Glutamatergic neuron (in vitro differentiated cells): ENCODE data around the gene CHD6. TPM values are rescaled to one million over a fixed set of nuclear protein-coding genes. Genes with fewer than 3 reads are reported as not detected.
"Not testable (repeated sequence)": the region's sequence is repeated elsewhere in the genome, so short reads cannot be mapped to it uniquely, and the experiment has no call there.

ENCODE experiments used
- DNase-seq: peaks from one replicate; pipeline ENCODE4 v3.0.0; 2022
- H3K27ac Mint-ChIP-seq: one replicate; pipeline ENCODE4 v1.8.0; 2020; ENCODE audit warnings: mild to moderate bottlenecking, mixed read lengths, inconsistent platforms; ENCODE audit not compliant: unreplicated experiment
- H3K27me3 Mint-ChIP-seq: one replicate; pipeline ENCODE4 v1.8.0; 2020; ENCODE audit warnings: mild to moderate bottlenecking, moderate library complexity, mixed read lengths, inconsistent platforms; ENCODE audit not compliant: unreplicated experiment
- H3K36me3 Mint-ChIP-seq: one replicate; pipeline ENCODE4 v1.8.0; 2020; ENCODE audit warnings: mild to moderate bottlenecking, mixed read lengths, inconsistent platforms; ENCODE audit not compliant: unreplicated experiment
- H3K4me1 Mint-ChIP-seq: one replicate; pipeline ENCODE4 v1.8.0; 2020; ENCODE audit warnings: mild to moderate bottlenecking, low read depth, mixed read lengths, inconsistent platforms; ENCODE audit not compliant: unreplicated experiment
- H3K4me3 Mint-ChIP-seq: one replicate; pipeline ENCODE4 v1.8.0; 2020; ENCODE audit warnings: mild to moderate bottlenecking, mixed read lengths, inconsistent platforms; ENCODE audit not compliant: unreplicated experiment
- H3K9me3 Mint-ChIP-seq: one replicate; pipeline ENCODE4 v1.8.0; 2020; ENCODE audit warnings: mild to moderate bottlenecking, moderate library complexity, mixed read lengths, inconsistent platforms; ENCODE audit not compliant: unreplicated experiment
- total RNA-seq: library from RNA; stranded (reverse); fragmentation: NEBNext Ultra II Directional; extraction: Animal tissue kit (Norgen Biotek cat#: 25700); gene quantifications from one replicate; pipeline ENCODE4 v1.2.1, GENCODE V29; 2021; ENCODE audit not compliant: unreplicated experiment
- TF ChIP-seq, protein P1 (sequence below): fragments of 200-600 bp; sonication (generic); IDR thresholded peaks from one replicate; pipeline ENCODE4 v1.5.0; 2021; ENCODE audit not compliant: partially characterized antibody, unreplicated experiment

The CHD6 gene
- total RNA-seq, 1 donor from 2014 or later, result 85.6 TPM

DNA sequence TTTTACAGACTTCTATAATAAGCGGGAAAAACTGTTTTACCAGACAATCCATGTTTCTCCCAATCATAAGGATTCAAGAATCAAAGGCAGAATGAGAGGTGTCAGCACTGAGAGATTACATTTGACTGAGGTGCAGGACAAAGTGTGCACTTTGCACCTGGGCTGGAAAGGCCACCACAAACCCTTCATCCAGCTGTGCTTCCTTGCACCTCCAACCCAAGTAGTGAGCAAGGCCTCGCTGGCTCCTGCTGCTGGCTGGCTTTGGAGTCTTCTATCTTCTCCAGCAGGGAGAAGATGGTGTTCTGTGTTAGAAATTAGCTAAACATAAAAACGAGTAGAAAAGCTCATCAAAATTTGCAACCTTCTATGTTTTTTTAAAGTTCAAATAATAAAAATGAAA lies 77.7 kb downstream of the CHD6 start:
- no peaks in the 10 kb centered on the region for H3K36me3 Mint-ChIP-seq
- H3K9me3 Mint-ChIP-seq, result peaks cover 4% of the 10 kb centered on the region
- peaks cover 5% of the 10 kb centered on the region for H3K4me1 Mint-ChIP-seq
- H3K27ac Mint-ChIP-seq, result no peak overlapping the region
- no peak overlapping the region for H3K4me3 Mint-ChIP-seq
- DNase-seq, result no peak
- no peaks in the 10 kb centered on the region for H3K27me3 Mint-ChIP-seq
- TF ChIP-seq, protein P1, sequence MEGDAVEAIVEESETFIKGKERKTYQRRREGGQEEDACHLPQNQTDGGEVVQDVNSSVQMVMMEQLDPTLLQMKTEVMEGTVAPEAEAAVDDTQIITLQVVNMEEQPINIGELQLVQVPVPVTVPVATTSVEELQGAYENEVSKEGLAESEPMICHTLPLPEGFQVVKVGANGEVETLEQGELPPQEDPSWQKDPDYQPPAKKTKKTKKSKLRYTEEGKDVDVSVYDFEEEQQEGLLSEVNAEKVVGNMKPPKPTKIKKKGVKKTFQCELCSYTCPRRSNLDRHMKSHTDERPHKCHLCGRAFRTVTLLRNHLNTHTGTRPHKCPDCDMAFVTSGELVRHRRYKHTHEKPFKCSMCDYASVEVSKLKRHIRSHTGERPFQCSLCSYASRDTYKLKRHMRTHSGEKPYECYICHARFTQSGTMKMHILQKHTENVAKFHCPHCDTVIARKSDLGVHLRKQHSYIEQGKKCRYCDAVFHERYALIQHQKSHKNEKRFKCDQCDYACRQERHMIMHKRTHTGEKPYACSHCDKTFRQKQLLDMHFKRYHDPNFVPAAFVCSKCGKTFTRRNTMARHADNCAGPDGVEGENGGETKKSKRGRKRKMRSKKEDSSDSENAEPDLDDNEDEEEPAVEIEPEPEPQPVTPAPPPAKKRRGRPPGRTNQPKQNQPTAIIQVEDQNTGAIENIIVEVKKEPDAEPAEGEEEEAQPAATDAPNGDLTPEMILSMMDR, result no peak

DNA sequence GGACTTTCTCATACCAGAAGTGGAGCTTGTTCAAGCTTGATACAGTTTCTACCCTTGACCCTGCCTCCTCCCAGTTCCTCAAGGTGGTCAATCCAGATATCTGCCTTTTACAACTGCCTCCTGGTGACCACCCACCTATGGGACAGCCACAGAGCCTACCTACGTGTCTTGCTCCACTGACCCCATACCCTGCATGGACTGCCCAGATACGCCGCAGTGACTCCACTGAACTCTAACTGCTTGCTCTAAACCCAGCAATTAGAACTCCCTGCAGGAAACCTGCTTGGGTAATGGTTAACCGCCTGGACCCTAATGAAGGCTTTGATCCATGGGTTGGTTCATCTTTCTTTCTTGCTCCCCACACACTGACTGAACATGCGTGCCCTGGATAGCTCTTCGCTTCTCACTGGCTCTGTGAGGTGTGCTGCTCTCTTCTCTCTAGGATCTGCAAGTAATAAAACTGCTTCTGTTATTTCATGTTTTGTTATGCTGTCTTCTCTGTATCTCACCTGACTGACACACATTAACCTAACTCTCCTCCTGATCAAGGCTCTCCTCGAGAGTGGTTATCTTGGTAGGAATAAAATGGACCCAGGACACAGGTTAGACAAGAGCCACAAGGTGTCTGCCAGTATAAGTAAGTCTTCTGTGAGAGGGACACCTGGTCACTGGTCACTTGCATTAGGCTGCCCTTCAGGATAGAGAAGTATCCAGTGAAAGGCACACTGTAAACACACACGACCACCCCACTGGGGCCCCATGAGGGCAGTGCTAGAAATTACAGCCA lies 79.2 kb downstream of the CHD6 start:
- H3K9me3 Mint-ChIP-seq, result peaks cover 4% of the 10 kb centered on the region
- H3K4me3 Mint-ChIP-seq, result no peak overlapping the region
- no peak overlapping the region for H3K27ac Mint-ChIP-seq
- no peaks in the 10 kb centered on the region for H3K27me3 Mint-ChIP-seq
- H3K36me3 Mint-ChIP-seq, result no peaks in the 10 kb centered on the region
- peaks cover 1% of the 10 kb centered on the region for H3K4me1 Mint-ChIP-seq
- TF ChIP-seq, protein P1, result no peak
- DNase-seq, result no peak

DNA sequence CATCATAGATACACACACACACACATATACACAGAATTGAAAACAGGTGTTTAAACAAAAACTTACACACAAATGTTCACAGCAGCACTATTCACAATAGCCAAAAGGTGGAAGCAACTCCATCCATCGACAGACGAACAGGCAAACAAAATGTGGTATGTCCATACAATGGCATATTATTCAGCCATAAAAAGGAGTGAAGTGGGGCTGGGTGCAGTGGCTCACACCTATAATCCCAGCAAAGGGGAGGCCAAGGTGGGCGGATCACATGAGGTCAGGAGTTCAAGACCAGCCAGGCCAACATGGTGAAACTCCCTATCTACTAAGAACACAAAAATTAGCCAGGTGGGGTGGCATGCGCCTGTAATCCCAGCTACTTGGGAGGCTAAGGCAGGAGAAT lies 80.3 kb downstream of the CHD6 start:
- no peak for DNase-seq
- H3K27ac Mint-ChIP-seq, result no peak overlapping the region
- H3K27me3 Mint-ChIP-seq, result no peaks in the 10 kb centered on the region
- H3K4me1 Mint-ChIP-seq, result no peaks in the 10 kb centered on the region
- peaks cover 4% of the 10 kb centered on the region for H3K9me3 Mint-ChIP-seq
- TF ChIP-seq, protein P1, result no peak
- peaks cover 4% of the 10 kb centered on the region for H3K36me3 Mint-ChIP-seq
- no peak overlapping the region for H3K4me3 Mint-ChIP-seq

GRCh38 chr20:41535551-41535950 lies 82.6 kb downstream of the CHD6 start:
- H3K36me3 Mint-ChIP-seq, DNase-seq, H3K27ac Mint-ChIP-seq, H3K27me3 Mint-ChIP-seq, H3K9me3 Mint-ChIP-seq, H3K4me3 Mint-ChIP-seq, H3K4me1 Mint-ChIP-seq: not testable (repeated sequence)

- peaks cover 4% of the 10 kb centered on the region for H3K4me1 Mint-ChIP-seq
- H3K9me3 Mint-ChIP-seq, result peaks cover 7% of the 10 kb centered on the region
- H3K4me3 Mint-ChIP-seq, result no peak overlapping the region
- DNase-seq, result no peak
- H3K27me3 Mint-ChIP-seq, result no peaks in the 10 kb centered on the region
- TF ChIP-seq, protein P1, result no peak
- H3K36me3 Mint-ChIP-seq, result peaks cover 4% of the 10 kb centered on the region
- H3K27ac Mint-ChIP-seq, result no peak overlapping the region
These were observed 83.3 kb downstream of the CHD6 start for GRCh38 chr20:41534842-41535241.
